Measurements from ENCODE around the gene TUSC2. TPM values are rescaled to one million over a fixed set of nuclear protein-coding genes. Genes with fewer than 3 reads are reported as not detected.

Gene TUSC2
- total and polyA plus RNA-seq, 2 of the 8 experiments (the other 6 are each of a cell fraction or from before 2014, with no cell fraction given): 33.3 to 65.4 TPM

DNA sequence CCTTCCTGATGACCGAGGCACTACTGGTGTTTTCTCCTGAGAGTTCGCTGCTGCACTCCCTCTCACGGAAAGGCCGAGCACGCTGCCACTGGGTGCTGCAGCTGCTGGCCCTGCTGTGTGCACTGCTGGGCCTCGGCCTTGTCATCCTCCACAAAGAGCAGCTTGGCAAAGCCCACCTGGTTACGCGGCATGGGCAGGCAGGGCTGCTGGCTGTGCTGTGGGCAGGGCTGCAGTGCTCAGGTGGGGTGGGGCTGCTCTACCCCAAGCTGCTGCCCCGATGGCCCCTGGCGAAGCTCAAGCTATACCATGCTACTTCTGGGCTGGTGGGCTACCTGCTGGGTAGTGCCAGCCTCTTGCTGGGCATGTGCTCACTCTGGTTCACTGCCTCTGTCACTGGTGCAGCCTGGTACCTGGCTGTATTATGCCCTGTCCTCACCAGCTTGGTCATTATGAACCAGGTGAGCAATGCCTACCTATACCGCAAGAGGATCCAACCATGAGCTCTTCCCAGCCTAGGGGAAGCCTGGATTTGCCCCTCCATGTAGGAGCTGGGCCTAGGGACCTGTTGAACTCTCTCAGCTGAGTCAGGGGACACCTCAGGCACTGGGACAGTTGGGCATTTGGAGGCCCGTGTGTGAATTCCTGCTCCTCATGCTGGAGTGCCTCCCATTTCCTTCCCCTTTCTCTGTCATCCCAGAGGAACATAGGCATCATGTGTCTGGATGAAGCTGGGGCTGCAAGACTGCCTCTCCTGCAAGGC, 25.4 kb upstream of the TUSC2 start (continued):
- TF ChIP-seq CHD7 (IDR thresholded peaks at IDR 0.05; ENCODE audit: insufficient replicate concordance, low read length): no peak
- TF ChIP-seq TAF1 (IDR thresholded peaks at IDR 0.05; ENCODE audit: low read depth, low read length): no peak
- TF ChIP-seq KDM1A (IDR thresholded peaks at IDR 0.05; ENCODE audit: borderline replicate concordance, low read length): no peak
